K562 (cell line): ENCODE results near the gene BLOC1S4. TPM values are rescaled to one million over a fixed set of nuclear protein-coding genes. Genes with fewer than 3 reads are reported as not detected.
A peak's percentile ranks its signal among the peaks of the same experiment; 100 is the strongest.

Experiments used
- EP400 ChIP-seq: fragments of 450-650 bp; IDR thresholded peaks from 2 replicates; pipeline ENCODE4 v1.6.1; 2017; ENCODE audit warnings: antibody characterized with exemption, mild to moderate bottlenecking, moderate library complexity
- ILK ChIP-seq: fragments of 450-650 bp; IDR thresholded peaks from 2 replicates; pipeline ENCODE4 v1.6.1; 2016; ENCODE audit warnings: missing genetic modification characterization, low read depth, mild to moderate bottlenecking, missing compliant biosample characterization, moderate library complexity, borderline replicate concordance
- KDM5B ChIP-seq: fragments of 200-600 bp; sonication (generic); IDR thresholded peaks from 2 replicates; pipeline ENCODE4 v1.6.1; 2012; ENCODE audit warnings: low read depth, mild to moderate bottlenecking, moderate library complexity, low read length, control low read depth, inconsistent platforms; ENCODE audit not compliant: insufficient replicate concordance
- KLF10 ChIP-seq: fragments of 250-450 bp; sonication (Bioruptor Pico); IDR thresholded peaks from 2 replicates; pipeline ENCODE4 v1.6.1; 2021; ENCODE audit warnings: matching md5 sums
- KLF6 ChIP-seq: fragments of 250-450 bp; sonication (Bioruptor Pico); IDR thresholded peaks from 2 replicates; pipeline ENCODE4 v1.4.0; 2020; ENCODE audit warnings: mild to moderate bottlenecking, moderate library complexity, borderline replicate concordance
- MTA3 ChIP-seq: fragments of 450-650 bp; formaldehyde crosslinking; IDR thresholded peaks from 2 replicates; pipeline ENCODE4 v1.6.1; 2017; ENCODE audit warnings: mild to moderate bottlenecking, borderline replicate concordance
- PHF8 ChIP-seq: fragments of 200-600 bp; sonication (generic); IDR thresholded peaks from 2 replicates; pipeline ENCODE4 v1.6.1; 2012; ENCODE audit warnings: mixed run types, mild to moderate bottlenecking, inconsistent platforms, low read length, moderate library complexity, borderline replicate concordance
- POLR2G ChIP-seq: fragments of 200-400 bp; formaldehyde crosslinking; IDR thresholded peaks from 2 replicates; pipeline ENCODE4 v1.6.1; 2017; ENCODE audit warnings: low read depth, mild to moderate bottlenecking, antibody characterized with exemption, low read length, moderate library complexity
- SP2 ChIP-seq: IDR thresholded peaks from 2 replicates; pipeline ENCODE4 v1.6.1; 2011; ENCODE audit warnings: mild to moderate bottlenecking, low read depth, low read length, moderate library complexity; ENCODE audit not compliant: poor library complexity, severe bottlenecking; ENCODE audit errors: extremely low read depth
- ZNF583 ChIP-seq: fragments of 250-450 bp; sonication (Bioruptor Pico); IDR thresholded peaks from 2 replicates; pipeline ENCODE4 v1.4.0; 2020
- polyA plus RNA-seq, 8 experiments: library from polyadenylated mRNA; depleted of rRNA in 4 of 8; stranded (reverse) in 5 of 8; unstranded in 3 of 8; fragments of >200 nt; fragmentation: Nextera tagmentation in 2 of 8; fragmentation: Illumina TruSeq in 1 of 8; extraction: Ambion mirVana in 2 of 8; extraction: Trizol in 1 of 8; gene quantifications; 2 replicates each; pipeline versions ENCODE4 v1.2.1 to v1.2.3, GENCODE V29; 2011 to 2014; ENCODE audit warnings: inconsistent platforms in 1 of 8, missing spikeins in 1 of 8
- total RNA-seq, 7 experiments: library from RNA; depleted of rRNA in 6 of 7; stranded (reverse); fragments of >200 nt in 6 of 7; fragmentation: Illumina TruSeq in 2 of 7; extraction: Trizol in 2 of 7; gene quantifications; 2 replicates each; pipeline versions ENCODE4 v1.2.1 to v1.2.3, GENCODE V29; 2011 to 2021; ENCODE audit warnings: low replicate concordance in 1 of 7
- TF ChIP-seq, protein P1 (sequence below), 2 experiments: fragments of 150-350 bp in 1 of 2; IDR thresholded peaks; 2 replicates each; pipeline ENCODE4 v1.6.1; 2012 to 2016; ENCODE audit warnings: low read depth in 2 of 2, low read length in 2 of 2, mild to moderate bottlenecking in 1 of 2, moderate library complexity in 1 of 2
- TF ChIP-seq, protein P2 (sequence below): fragments of 250-450 bp; sonication (Bioruptor Pico); IDR thresholded peaks from 2 replicates; pipeline ENCODE4 v1.4.0; 2020; ENCODE audit warnings: mild to moderate bottlenecking
- TF ChIP-seq, protein P3 (sequence below): fragments of 250-450 bp; sonication (Bioruptor Pico); IDR thresholded peaks from 2 replicates; pipeline ENCODE4 v1.4.0; 2020; ENCODE audit warnings: borderline replicate concordance
- TF ChIP-seq, protein P4 (sequence below): IDR thresholded peaks from 2 replicates; pipeline ENCODE4 v1.6.1; 2011; ENCODE audit warnings: borderline replicate concordance, low read depth, mild to moderate bottlenecking, moderate library complexity, low read length; ENCODE audit not compliant: insufficient read depth, poor library complexity, severe bottlenecking

Gene BLOC1S4
- total and polyA plus RNA-seq, 9 of the 15 experiments (the other 6 are each of a cell fraction or from before 2014, with no cell fraction given): 3.1 to 31.6 (median 11.2) TPM

DNA sequence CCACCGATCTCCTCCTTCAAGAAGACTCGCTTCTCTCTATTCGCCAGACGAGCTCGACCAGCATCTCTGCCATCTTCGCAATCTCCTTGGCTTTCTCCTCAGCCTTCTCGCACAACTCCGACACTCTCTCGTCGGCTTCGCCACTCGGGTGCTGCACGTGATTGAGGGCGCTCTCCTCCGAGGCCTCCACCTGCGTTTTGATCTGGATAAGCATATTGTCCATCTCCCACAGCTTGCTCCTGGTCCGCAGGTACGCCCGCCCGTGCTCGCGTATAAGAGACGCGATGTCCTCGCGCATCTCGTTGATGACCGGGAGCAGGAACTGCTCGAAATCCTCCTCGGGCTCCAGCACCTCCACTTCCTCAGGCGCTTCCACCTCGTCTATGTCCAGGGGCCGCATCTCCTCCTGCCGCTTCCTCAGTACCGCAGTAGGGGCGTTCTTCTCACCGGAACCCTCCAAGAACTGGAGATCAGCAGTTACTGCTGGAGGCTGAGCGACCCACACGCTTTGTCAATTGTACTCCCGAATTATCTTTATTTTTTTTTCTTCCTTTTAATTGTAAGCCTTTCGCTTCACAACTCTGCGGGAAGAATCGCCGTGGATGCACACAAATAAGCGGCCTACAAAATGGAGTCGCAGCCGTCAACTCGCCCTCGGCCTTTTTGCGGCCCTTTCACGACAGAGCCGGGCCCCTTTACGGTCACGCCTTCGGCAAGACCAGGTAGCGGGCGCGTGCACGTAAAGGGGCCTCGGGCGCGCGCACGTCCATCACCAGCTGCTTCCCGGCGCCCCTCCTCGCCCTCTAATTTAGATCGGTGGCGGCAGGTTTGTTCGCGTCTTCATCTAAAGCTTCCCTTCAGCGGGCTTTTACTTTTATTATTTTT, 6.5 kb upstream of the BLOC1S4 start, which contains the start of gene MRFAP1L1 (continued):
- TF ChIP-seq, protein P1, sequence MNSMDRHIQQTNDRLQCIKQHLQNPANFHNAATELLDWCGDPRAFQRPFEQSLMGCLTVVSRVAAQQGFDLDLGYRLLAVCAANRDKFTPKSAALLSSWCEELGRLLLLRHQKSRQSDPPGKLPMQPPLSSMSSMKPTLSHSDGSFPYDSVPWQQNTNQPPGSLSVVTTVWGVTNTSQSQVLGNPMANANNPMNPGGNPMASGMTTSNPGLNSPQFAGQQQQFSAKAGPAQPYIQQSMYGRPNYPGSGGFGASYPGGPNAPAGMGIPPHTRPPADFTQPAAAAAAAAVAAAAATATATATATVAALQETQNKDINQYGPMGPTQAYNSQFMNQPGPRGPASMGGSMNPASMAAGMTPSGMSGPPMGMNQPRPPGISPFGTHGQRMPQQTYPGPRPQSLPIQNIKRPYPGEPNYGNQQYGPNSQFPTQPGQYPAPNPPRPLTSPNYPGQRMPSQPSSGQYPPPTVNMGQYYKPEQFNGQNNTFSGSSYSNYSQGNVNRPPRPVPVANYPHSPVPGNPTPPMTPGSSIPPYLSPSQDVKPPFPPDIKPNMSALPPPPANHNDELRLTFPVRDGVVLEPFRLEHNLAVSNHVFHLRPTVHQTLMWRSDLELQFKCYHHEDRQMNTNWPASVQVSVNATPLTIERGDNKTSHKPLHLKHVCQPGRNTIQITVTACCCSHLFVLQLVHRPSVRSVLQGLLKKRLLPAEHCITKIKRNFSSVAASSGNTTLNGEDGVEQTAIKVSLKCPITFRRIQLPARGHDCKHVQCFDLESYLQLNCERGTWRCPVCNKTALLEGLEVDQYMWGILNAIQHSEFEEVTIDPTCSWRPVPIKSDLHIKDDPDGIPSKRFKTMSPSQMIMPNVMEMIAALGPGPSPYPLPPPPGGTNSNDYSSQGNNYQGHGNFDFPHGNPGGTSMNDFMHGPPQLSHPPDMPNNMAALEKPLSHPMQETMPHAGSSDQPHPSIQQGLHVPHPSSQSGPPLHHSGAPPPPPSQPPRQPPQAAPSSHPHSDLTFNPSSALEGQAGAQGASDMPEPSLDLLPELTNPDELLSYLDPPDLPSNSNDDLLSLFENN (IDR thresholded peaks at IDR 0.05; ENCODE audit: low read depth in 2 of 2, low read length in 2 of 2): no peak
- TF ChIP-seq KLF10 (CRISPR knock-in tag): no peak
- TF ChIP-seq MTA3: no peak
- TF ChIP-seq, protein P2, sequence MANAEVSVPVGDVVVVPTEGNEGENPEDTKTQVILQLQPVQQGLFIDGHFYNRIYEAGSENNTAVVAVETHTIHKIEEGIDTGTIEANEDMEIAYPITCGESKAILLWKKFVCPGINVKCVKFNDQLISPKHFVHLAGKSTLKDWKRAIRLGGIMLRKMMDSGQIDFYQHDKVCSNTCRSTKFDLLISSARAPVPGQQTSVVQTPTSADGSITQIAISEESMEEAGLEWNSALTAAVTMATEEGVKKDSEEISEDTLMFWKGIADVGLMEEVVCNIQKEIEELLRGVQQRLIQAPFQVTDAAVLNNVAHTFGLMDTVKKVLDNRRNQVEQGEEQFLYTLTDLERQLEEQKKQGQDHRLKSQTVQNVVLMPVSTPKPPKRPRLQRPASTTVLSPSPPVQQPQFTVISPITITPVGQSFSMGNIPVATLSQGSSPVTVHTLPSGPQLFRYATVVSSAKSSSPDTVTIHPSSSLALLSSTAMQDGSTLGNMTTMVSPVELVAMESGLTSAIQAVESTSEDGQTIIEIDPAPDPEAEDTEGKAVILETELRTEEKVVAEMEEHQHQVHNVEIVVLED (CRISPR knock-in tag): peak; percentile 96
- no peak for TF ChIP-seq SP2
- peak; percentile 81; the same call in 1 of the 2 replicates for TF ChIP-seq PHF8
- TF ChIP-seq, protein P3, sequence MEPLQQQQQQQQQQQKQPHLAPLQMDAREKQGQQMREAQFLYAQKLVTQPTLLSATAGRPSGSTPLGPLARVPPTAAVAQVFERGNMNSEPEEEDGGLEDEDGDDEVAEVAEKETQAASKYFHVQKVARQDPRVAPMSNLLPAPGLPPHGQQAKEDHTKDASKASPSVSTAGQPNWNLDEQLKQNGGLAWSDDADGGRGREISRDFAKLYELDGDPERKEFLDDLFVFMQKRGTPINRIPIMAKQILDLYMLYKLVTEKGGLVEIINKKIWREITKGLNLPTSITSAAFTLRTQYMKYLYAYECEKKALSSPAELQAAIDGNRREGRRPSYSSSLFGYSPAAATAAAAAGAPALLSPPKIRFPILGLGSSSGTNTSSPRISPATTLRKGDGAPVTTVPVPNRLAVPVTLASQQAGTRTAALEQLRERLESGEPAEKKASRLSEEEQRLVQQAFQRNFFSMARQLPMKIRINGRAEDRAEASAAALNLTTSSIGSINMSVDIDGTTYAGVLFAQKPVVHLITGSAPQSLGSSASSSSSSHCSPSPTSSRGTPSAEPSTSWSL (CRISPR knock-in tag): no peak
- peak; percentile 70; the same call in 1 of the 2 replicates for TF ChIP-seq ZNF583 (CRISPR knock-in tag)
- no peak for TF ChIP-seq ILK (tag)
- TF ChIP-seq, protein P4, sequence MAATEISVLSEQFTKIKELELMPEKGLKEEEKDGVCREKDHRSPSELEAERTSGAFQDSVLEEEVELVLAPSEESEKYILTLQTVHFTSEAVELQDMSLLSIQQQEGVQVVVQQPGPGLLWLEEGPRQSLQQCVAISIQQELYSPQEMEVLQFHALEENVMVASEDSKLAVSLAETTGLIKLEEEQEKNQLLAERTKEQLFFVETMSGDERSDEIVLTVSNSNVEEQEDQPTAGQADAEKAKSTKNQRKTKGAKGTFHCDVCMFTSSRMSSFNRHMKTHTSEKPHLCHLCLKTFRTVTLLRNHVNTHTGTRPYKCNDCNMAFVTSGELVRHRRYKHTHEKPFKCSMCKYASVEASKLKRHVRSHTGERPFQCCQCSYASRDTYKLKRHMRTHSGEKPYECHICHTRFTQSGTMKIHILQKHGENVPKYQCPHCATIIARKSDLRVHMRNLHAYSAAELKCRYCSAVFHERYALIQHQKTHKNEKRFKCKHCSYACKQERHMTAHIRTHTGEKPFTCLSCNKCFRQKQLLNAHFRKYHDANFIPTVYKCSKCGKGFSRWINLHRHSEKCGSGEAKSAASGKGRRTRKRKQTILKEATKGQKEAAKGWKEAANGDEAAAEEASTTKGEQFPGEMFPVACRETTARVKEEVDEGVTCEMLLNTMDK: peak; percentile 2
- TF ChIP-seq EP400: peak; percentile 58
- peak; percentile 60 for TF ChIP-seq KDM5B
- peak; percentile 77 for TF ChIP-seq POLR2G
- TF ChIP-seq KLF6 (CRISPR knock-in tag): no peak; the same call in 1 of the 2 replicates
